Measurements from ENCODE around the gene ERI3.

DNA sequence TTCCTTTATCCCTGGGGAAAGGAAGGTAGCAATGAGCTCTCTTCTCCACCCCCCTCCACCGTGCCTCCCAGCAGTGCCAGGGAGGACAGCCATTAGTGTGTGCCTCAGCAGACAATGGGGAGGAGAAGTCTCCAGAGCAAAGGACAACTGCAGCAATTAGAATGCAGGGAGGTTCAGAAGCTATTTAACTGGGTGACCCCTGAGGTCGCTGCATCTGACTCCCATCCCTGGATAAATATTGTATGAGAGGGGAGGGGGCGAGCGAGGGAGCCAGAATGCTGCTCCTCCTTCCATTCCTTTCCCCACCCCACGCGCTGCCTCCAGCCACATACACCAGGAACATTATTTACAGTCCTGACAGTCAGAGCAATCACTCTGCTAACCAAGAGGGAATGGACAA, 59.0 kb downstream of the ERI3 start:
- TF ChIP-seq, protein P1, sequence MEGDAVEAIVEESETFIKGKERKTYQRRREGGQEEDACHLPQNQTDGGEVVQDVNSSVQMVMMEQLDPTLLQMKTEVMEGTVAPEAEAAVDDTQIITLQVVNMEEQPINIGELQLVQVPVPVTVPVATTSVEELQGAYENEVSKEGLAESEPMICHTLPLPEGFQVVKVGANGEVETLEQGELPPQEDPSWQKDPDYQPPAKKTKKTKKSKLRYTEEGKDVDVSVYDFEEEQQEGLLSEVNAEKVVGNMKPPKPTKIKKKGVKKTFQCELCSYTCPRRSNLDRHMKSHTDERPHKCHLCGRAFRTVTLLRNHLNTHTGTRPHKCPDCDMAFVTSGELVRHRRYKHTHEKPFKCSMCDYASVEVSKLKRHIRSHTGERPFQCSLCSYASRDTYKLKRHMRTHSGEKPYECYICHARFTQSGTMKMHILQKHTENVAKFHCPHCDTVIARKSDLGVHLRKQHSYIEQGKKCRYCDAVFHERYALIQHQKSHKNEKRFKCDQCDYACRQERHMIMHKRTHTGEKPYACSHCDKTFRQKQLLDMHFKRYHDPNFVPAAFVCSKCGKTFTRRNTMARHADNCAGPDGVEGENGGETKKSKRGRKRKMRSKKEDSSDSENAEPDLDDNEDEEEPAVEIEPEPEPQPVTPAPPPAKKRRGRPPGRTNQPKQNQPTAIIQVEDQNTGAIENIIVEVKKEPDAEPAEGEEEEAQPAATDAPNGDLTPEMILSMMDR (IDR thresholded peaks at IDR 0.05): no peak
- TF ChIP-seq EP300 (IDR thresholded peaks at IDR 0.05; ENCODE audit: low read depth) (no peak), POLR2A (IDR thresholded peaks at IDR 0.05) (no peak)
